ENCODE results near the gene SH3BP4.

SH3BP4 gene

GRCh38 chr2:234945339-234945873, 6.4 kb upstream of the SH3BP4 start:
- DNase-seq (ENCODE audit: low read depth) = no peak

GRCh38 chr2:234947556-234947955, 4.3 kb upstream of the SH3BP4 start:
- no peak for DNase-seq (ENCODE audit: low read depth)

- DNase-seq (ENCODE audit: low read depth) = no peak
Measured at GRCh38 chr2:234949762-234950434, 1.9 kb upstream of the SH3BP4 start.

- DNase-seq (ENCODE audit: low read depth) = no peak
Measured at GRCh38 chr2:234950435-234950729, 1.4 kb upstream of the SH3BP4 start.

GRCh38 chr2:234950730-234951663, 820 bp upstream of the SH3BP4 start:
- no peak for DNase-seq (ENCODE audit: low read depth)

GRCh38 chr2:234952270-234953115, 676 bp downstream of the SH3BP4 start:
- no peak for DNase-seq (ENCODE audit: low read depth)

GRCh38 chr2:234953116-234954031, 1.6 kb downstream of the SH3BP4 start:
- no peak for DNase-seq (ENCODE audit: low read depth)

- no peak for DNase-seq (ENCODE audit: low read depth)
Measured at GRCh38 chr2:234954551-234954992, 2.8 kb downstream of the SH3BP4 start.

GRCh38 chr2:234955091-234955591, 3.3 kb downstream of the SH3BP4 start:
- DNase-seq (ENCODE audit: low read depth) = no peak

GRCh38 chr2:234955971-234956509, 4.2 kb downstream of the SH3BP4 start:
- no peak for DNase-seq (ENCODE audit: low read depth)

- no peak for DNase-seq (ENCODE audit: low read depth)
Measured at GRCh38 chr2:234957834-234958135, 6.0 kb downstream of the SH3BP4 start.

GRCh38 chr2:234958311-234958710, 6.5 kb downstream of the SH3BP4 start:
- no peak for DNase-seq (ENCODE audit: low read depth)

GRCh38 chr2:234958746-234959395, 7.1 kb downstream of the SH3BP4 start:
- no peak for DNase-seq (ENCODE audit: low read depth)

GRCh38 chr2:234960175-234961088, 8.6 kb downstream of the SH3BP4 start:
- DNase-seq (ENCODE audit: low read depth) = no peak

- DNase-seq (ENCODE audit: low read depth) = no peak
Measured at GRCh38 chr2:234961784-234962183, 10.0 kb downstream of the SH3BP4 start.

GRCh38 chr2:234963773-234964615, 12.2 kb downstream of the SH3BP4 start:
- no peak for DNase-seq (ENCODE audit: low read depth)

- DNase-seq (ENCODE audit: low read depth) = no peak
Measured at GRCh38 chr2:234964631-234965461, 13.0 kb downstream of the SH3BP4 start.
